Psoas muscle (tissue), 8 donors: Measurements from ENCODE around the gene GSG1L2. TPM values are rescaled to one million over a fixed set of nuclear protein-coding genes. Genes with fewer than 3 reads are reported as not detected.

Source experiments
- ATAC-seq, 4 donors: fragments of 200-7000 bp; cut with Tn5 transposase; one replicate each; pipeline ENCODE4 v1.9.1; 2020; ENCODE audit warnings: moderate library complexity in 3 of 4, mild to moderate bottlenecking in 2 of 4
- DNase-seq, 2 donors: peaks; one replicate each; pipeline ENCODE4 v3.0.0-alpha.2; 2020
- H3K27ac ChIP-seq: fragments of 200-600 bp; one replicate; pipeline ENCODE4 v1.8.0; 2022
- H3K27me3 ChIP-seq, 3 donors: fragments of 200-600 bp in 1 of 3; one replicate each; pipeline versions ENCODE4 v1.6.1 to v1.8.0; 2013 to 2022; ENCODE audit warnings: low read length in 2 of 3, mild to moderate bottlenecking in 2 of 3, moderate library complexity in 1 of 3; ENCODE audit not compliant: insufficient read depth in 3 of 3
- H3K36me3 ChIP-seq, 2 donors: fragments of 200-600 bp in 1 of 2; one replicate each; pipeline versions ENCODE4 v1.6.1 to v1.8.0; 2013 to 2022; ENCODE audit warnings: low read depth in 1 of 2, mild to moderate bottlenecking in 1 of 2, moderate library complexity in 1 of 2; ENCODE audit not compliant: insufficient read depth in 1 of 2
- H3K4me1 ChIP-seq: fragments of 200-600 bp; one replicate; pipeline ENCODE4 v1.8.0; 2022
- H3K4me3 ChIP-seq: fragments of 200-600 bp; one replicate; pipeline ENCODE4 v1.8.0; 2022; ENCODE audit warnings: mild to moderate bottlenecking
- H3K9me3 ChIP-seq: fragments of 200-600 bp; one replicate; pipeline ENCODE4 v1.8.0; 2022
- CTCF ChIP-seq: fragments of 200-600 bp; IDR thresholded peaks from one replicate; pipeline ENCODE4 v1.8.0; 2022; ENCODE audit warnings: antibody characterized with exemption
- WGBS, 3 donors: extraction: QIAGEN DNeasy Blood & Tissue Kit; methylation state at CpG; one replicate each; pipeline versions ENCODE4 v1.1.6 to v1.1.7; 2013; 5-methylcytosine and 5-hydroxymethylcytosine counted together
- intact Hi-C, 2 donors: fragments of 100-400 bp; cut with DNase I; formaldehyde crosslinking; loops; one replicate each; pipeline versions ENCODE4 v1.11.0 to v1.14.2; 2022
- polyA plus RNA-seq, 3 donors: library from polyadenylated mRNA; stranded (reverse); fragments of 200-250 nt; gene quantifications; one replicate each; pipeline ENCODE4 v1.2.3, GENCODE V29; 2013
- total RNA-seq, 4 donors: library from RNA; stranded (reverse); fragmentation: NEBNext Ultra II Directional in 2 of 4; extraction: Animal tissue kit (Norgen Biotek cat#: 25700) in 2 of 4; gene quantifications; one replicate each; pipeline versions ENCODE4 v1.2.1 to v1.2.4, GENCODE V29; 2021 to 2023
- donor health status: healthy with polysubstance abuse.
- donor health status: DM: no; HTN: no; CAD: no; lungs with moderate emphysema.
- donor health status: Bipolar disorder and iron deficiency.
- donor health status: healthy.
- donor health status: DM: yes; HTN: yes; CAD: no.
- donor health status: DM: no; HTN: no; CAD: no.
- donor health status: DM: no; HTN: no; CAD: no.
- donor health status: DM: yes; HTN: yes; CAD: no.

GSG1L2 gene
- total and polyA plus RNA-seq, 7 donors, result not detected

- no peak overlapping the region for H3K4me3 ChIP-seq
- intact Hi-C loops, result no loop called here
- no peak overlapping the region for H3K27ac ChIP-seq
- H3K36me3 ChIP-seq, result no peaks in the 10 kb centered on the region
- H3K27me3 ChIP-seq, result no peaks in the 10 kb centered on the region
- DNase-seq (no peak), ATAC-seq (no peak)
- TF ChIP-seq CTCF, result no peak
- H3K4me1 ChIP-seq, result no peaks in the 10 kb centered on the region
- peaks cover 6% of the 10 kb centered on the region for H3K9me3 ChIP-seq
- 73 to 77% (median 76%) methylated on average over 13 of the region's 13 CpGs for WGBS, 3 donors
These were observed 19.6 kb downstream of the GSG1L2 start for GRCh38 chr17:9802294-9802693.

- Histone ChIP-seq H3K27ac (no peak overlapping the region), H3K36me3 (no peaks in the 10 kb centered on the region), H3K9me3 (peaks cover 6% of the 10 kb centered on the region), H3K4me1 (no peaks in the 10 kb centered on the region), H3K27me3 (no peaks in the 10 kb centered on the region), H3K4me3 (no peak overlapping the region)
- no peak for TF ChIP-seq CTCF
- WGBS, 3 donors, result 43 to 58% (median 47%) methylated on average over 2 of the region's 2 CpGs
- intact Hi-C loops, result no loop called here
- DNase-seq (no peak), ATAC-seq (no peak)
These were observed 20.4 kb downstream of the GSG1L2 start for GRCh38 chr17:9801505-9801904.

GRCh38 chr17:9798724-9799123 is 23.2 kb downstream of the GSG1L2 start:
- Histone ChIP-seq H3K4me1 (no peaks in the 10 kb centered on the region), H3K27me3 (no peaks in the 10 kb centered on the region), H3K36me3 (no peaks in the 10 kb centered on the region), H3K9me3 (no peaks in the 10 kb centered on the region), H3K27ac (no peak overlapping the region), H3K4me3 (no peak overlapping the region)
- ATAC-seq, result no peak
- 88 to 91% (median 89%) methylated on average over 7 of the region's 7 CpGs for WGBS, 3 donors
- DNase-seq, result no peak
- TF ChIP-seq CTCF, result no peak
- intact Hi-C loops, result no loop called here

- intact Hi-C loops, result no loop called here
- Histone ChIP-seq H3K27me3 (no peaks in the 10 kb centered on the region), H3K27ac (no peak overlapping the region), H3K9me3 (no peaks in the 10 kb centered on the region), H3K4me1 (no peaks in the 10 kb centered on the region), H3K36me3 (no peaks in the 10 kb centered on the region), H3K4me3 (no peak overlapping the region)
- WGBS, 3 donors, result 76 to 81% (median 79%) methylated on average over 3 of the region's 3 CpGs
- DNase-seq, result no peak
- ATAC-seq, result no peak
- TF ChIP-seq CTCF, result no peak
These were observed 23.9 kb downstream of the GSG1L2 start for GRCh38 chr17:9798008-9798407.

GRCh38 chr17:9792181-9792840 is 29.6 kb downstream of the GSG1L2 start:
- intact Hi-C loops, result no loop called here
- no peak for TF ChIP-seq CTCF
- Histone ChIP-seq H3K4me3 (no peak overlapping the region), H3K4me1 (peaks cover 36% of the 10 kb centered on the region), H3K27ac (peak overlapping the region; percentile 79), H3K9me3 (no peaks in the 10 kb centered on the region), H3K27me3 (no peaks in the 10 kb centered on the region), H3K36me3 (no peaks in the 10 kb centered on the region)
- 94 to 97% (median 95%) methylated on average over 15 of the region's 15 CpGs for WGBS, 3 donors
- DNase-seq, result no peak
- ATAC-seq, result no peak
